Measurements from ENCODE around the gene CGB5.
"Not testable (repeated sequence)": the region's sequence is repeated elsewhere in the genome, so short reads cannot be mapped to it uniquely, and the experiment has no call there.

CGB5 gene

GRCh38 chr19:49022116-49022515 is 21.5 kb upstream of the CGB5 start:
- DNase-seq = no peak

GRCh38 chr19:49024233-49024632 is 19.4 kb upstream of the CGB5 start, which contains the start of gene CGB3:
TSS of gene CGB3 (minus strand) at chr19:49024333. CDS start at chr19:49023971, 362 bp downstream.
- DNase-seq = not testable (repeated sequence)

DNA sequence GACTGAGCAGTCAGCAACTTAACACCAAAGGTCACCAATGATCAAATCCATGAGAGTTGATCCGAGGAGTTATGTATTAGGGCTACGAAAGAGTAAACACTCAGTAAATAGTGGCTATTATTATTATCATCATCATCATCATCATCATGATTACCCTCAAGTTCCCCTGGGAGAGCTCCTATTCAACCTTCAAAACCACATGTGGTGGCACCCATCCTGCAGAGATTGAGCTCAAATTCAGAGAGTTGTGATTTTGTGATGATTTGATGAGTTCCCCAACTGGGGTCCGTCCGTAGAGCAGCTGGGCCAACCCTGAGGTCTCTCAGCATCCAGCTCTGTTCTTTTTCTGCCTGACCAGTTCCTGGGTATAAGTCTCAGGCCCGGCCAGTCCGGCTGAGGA is 18.6 kb upstream of the CGB5 start:
- not testable (repeated sequence) for DNase-seq

GRCh38 chr19:49025599-49025998 is 18.0 kb upstream of the CGB5 start:
- DNase-seq = not testable (repeated sequence)

- not testable (repeated sequence) for DNase-seq
These were observed 15.0 kb upstream of the CGB5 start for GRCh38 chr19:49028686-49029085.

DNA sequence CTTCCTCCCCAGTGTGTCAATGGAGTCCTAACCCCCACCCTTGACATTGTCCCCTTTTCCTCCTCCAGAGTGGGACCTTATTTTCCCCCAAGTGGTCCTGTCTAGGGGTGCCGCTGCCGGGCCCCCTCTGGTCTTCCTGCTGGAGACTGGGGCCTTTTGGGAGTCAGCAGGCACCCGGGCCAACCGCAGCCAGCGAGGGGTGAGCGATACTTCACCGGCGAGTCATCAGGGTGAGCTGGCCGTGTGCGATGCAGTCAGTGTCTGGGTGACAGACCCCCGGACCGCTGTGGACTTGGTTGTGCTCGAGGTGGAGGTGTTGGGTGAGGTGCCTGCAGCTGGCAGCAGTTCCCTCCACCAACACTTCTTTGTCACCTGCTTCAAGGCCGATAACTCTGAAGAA is 13.9 kb upstream of the CGB5 start:
- not testable (repeated sequence) for DNase-seq

DNA sequence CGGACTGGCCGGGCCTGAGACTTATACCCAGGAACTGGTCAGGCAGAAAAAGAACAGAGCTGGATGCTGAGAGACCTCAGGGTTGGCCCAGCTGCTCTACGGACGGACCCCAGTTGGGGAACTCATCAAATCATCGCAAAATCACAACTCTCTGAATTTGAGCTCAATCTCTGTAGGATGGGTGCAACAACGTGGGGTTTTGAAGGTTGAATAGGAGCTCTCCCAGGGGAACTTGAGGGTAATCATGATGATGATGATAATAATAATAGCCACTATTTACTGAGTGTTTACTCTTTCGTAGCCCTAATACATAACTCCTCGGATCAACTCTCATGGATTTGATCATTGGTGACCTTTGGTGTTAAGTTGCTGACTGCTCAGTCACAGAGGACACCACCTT is 13.3 kb upstream of the CGB5 start:
- not testable (repeated sequence) for DNase-seq

DNA sequence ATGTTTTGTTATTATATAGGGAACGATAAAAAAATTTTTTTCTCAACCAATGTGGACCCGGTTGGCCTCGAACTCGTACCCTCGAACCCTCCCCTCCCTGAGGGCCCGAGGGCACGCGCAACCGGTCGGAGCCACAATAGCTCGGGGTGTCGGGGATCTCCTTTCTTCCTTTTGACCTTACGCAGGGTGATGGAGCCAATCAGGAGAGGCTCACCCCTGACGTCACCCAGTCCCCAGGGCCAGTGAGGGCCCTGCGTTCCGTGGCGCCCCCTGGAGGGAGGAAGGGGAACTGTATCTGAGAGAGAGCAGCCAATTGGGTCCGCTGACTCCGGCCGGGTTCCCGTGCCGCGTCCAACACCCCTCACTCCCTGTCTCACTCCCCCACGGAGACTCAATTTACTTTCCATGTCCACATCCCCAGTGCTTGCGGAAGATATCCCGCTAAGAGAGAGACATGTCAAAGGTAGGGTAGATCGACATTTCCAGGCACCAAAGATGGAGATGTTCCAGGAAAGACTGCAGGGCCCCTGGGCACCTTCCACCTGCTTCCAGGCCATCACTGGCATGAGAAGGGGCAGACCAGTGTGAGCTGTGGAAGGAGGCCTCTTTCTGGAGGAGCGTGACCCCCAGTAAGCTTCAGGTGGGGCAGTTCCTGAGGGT is 11.9 kb upstream of the CGB5 start, which contains the start of gene CGB2:
TSS of gene CGB2 (plus strand) at position 249 of the 660 bp plus-strand sequence. CDS start at position 455, 206 bp downstream.
- DNase-seq = not testable (repeated sequence)

GRCh38 chr19:49036815-49037214 is 6.8 kb upstream of the CGB5 start, which contains the start of gene CGB1:
TSS of gene CGB1 (minus strand) at chr19:49036895. CDS start at chr19:49036711, 184 bp downstream.
- DNase-seq = not testable (repeated sequence)

- DNase-seq = not testable (repeated sequence)
These were observed 5.5 kb upstream of the CGB5 start for GRCh38 chr19:49038111-49038510.

GRCh38 chr19:49038557-49039276 is 4.9 kb upstream of the CGB5 start:
- DNase-seq = not testable (repeated sequence)

DNA sequence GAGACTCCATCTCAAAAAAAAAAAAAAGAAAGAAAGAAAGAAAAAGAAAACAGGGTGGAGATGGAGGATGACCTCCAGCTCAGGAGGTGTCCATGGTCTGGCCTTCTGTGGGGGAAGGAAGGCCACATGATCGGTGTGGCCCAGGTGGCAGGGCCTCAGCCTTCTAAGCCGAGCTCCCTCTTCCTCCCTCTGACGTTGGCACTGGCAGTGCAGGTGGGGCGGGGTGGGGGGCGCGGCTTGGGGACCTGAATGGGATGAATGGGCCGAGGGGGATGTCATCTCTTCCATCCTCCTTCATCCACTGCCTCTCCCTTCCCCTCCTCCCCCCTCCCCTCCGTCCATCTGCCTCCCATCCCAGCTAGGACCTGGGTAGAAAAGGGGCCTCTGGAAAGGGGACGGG is 3.9 kb upstream of the CGB5 start:
- DNase-seq = not testable (repeated sequence)

DNA sequence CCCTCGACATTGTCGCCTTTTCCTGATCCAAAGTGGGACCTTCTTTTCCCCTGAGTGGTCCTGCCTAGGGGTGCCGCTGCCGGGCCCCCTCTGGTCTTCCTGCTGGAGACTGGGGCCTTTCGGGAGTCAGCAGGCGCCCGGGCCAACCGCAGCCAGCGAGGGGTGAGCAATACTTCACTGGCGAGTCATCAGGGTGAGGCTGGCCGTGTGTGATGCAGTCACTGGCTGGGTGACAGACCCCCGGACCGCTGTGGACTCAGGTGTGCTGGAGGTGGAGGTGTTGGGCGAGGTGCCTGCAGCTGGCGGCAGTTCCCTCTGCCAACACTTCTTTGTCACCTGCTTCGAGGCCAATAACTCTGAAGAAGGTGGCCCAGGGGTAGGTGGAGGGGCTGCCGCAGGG is 1.5 kb upstream of the CGB5 start:
- no peak for DNase-seq

DNA sequence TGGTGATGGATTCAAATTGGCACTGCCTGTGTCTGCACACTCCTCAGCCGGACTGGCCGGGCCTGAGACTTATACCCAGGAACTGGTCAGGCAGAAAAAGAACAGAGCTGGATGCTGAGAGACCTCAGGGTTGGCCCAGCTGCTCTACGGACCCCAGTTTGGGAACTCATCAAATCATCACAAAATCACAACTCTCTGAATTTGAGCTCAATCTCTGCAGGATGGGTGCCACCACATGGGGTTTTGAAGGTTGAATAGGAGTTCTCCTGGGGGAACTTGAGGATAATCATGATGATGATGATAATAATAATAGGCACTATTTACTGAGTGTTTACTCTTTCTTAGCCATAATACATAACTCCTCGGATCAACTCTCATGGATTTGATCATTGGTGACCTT is 982 bp upstream of the CGB5 start:
- DNase-seq = not testable (repeated sequence)

GRCh38 chr19:49049011-49049410 is 5.4 kb downstream of the CGB5 start, which contains the start of gene CGB8:
TSS of gene CGB8 (minus strand) at chr19:49049111. CDS start at chr19:49048739, 372 bp downstream.
- not testable (repeated sequence) for DNase-seq

GRCh38 chr19:49049834-49050233 is 6.2 kb downstream of the CGB5 start:
- DNase-seq = not testable (repeated sequence)

DNA sequence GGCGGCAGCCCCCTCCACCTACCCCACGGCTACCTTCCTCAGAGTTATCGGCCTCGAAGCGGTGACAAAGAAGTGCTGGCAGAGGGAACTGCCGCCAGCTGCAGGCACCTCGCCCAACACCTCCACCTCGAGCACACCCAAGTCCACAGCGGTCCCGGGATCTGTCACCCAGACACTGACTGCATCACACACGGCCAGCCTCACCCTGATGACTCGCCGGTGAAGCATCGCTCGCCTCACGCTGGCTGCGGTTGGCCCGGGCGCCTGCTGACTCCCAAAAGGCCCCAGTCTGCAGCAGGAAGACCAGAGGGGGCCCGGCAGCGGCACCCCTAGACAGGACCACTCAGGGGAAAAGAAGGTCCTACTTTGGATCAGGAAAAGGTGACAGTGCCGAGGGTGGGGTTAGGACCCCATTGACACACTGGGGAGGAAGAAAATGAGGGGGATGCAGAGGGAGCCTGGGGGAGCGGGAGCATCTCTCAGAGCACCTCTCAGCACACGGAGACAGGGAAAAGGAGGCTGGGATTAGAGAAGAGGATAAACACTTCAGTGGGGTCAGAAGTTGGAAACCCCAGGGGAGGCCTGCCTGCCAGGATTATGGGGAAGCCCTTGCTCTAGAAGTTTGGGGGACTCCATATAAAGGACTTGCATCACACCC is 6.9 kb downstream of the CGB5 start:
- DNase-seq = not testable (repeated sequence)

DNA sequence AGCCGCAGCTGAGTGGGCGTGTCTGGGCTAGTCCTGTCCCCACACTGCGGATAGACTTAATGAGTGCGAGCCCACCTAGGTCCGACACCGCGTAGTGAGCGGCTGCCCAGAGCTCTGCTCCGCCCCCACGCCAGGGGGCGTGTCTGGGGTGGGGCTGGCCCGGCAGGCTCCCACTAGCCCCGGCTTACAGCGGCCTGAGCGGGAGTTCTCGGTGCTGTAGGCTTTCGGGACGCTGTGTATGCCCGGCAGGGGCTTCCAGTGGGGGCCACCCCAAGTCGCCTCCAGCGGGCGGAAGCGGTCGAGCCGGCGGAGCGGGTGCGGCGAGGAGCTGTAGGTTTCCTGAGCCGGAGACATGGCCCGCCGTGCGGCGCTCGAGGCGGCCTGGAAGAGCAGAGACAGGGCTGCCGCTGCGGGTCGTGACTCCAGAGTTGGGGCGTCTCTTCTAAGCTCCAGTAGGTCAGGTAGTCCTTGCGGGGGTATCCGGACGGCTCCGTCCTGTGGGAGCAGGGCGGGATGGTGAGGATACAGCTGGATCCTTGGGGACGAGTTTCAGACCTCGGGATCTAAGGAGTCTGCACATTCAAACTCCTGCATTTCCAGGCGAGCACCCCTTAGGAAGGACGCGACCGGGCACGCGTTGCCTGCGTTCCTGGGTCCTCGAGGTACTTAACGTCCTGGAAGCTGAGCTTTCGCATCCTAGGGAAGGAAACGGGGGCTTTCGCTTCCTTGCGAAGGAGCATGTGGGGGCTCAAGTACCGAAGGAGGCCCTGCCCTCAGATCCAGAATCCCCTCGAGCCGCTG is 12.7 kb downstream of the CGB5 start:
- DNase-seq = no peak

GRCh38 chr19:49056902-49057596 is 13.4 kb downstream of the CGB5 start:
- DNase-seq = not testable (repeated sequence)

DNA sequence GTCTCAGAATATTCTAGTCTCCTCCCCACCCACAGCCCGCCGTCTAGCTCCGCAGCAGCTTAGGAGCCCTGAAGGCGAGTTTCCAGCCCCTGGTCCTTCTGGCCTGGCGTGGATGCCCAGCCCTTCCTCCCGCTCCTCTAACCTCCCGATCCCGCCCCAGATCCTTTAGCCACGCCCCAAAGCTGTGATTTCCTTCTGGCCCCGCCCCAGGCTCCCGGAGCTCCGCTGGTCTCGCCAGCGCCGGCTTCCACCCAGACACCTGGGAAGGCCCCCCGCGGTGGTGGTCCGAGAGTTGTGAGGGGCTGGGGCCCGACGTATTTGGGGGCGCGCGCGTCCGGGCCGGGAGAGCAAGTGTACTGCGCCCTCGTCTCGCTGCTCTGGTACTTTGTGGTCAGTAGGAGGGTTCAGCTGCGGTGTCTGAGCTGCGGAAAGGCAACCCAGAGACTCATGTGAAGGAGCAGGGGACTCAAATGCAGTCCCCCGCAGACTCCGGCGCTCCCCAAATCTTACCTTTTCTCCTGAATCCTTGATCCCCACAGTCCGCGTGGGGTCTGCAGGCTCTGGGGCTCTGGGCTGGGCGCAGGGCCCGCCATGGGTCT is 14.1 kb downstream of the CGB5 start, which contains the start of gene CGB7:
TSS of gene CGB7 (minus strand) at position 114 of the 599 bp plus-strand sequence. CDS start 2,374 bp downstream, outside the sequence.
- DNase-seq = no peak

DNA sequence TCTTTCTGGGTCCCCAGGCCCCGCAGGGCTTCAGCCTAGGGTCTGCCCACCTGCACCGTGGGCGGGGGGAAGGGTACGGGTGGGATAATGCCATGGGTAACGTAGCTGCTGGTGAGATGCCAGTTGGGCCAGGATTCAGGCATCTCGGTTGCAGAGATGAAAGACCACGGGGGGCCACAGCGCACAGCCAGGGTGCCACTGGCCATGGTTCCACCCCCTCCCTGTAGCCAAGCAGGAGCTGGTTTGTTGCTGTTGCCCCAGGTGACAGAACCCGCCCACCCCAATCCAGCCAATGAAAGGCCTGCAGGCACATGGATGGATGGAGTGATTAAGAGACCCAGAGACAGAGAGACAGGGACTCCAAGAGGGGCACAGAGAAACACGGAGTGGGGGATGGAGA is 14.9 kb downstream of the CGB5 start:
- no peak for DNase-seq
